Colonic mucosa (tissue), 4 donors: ENCODE data around the gene DNMT3B. TPM values are rescaled to one million over a fixed set of nuclear protein-coding genes. Genes with fewer than 3 reads are reported as not detected.

Source experiments
- DNase-seq: peaks from one replicate; pipeline ENCODE4 v3.0.0-alpha.2; 2020
- H3K27ac ChIP-seq: fragments of 200-600 bp; one replicate; pipeline ENCODE4 v1.8.0; 2021
- H3K27me3 ChIP-seq: fragments of 200-600 bp; one replicate; pipeline ENCODE4 v1.8.0; 2021
- H3K36me3 ChIP-seq: fragments of 200-600 bp; one replicate; pipeline ENCODE4 v1.8.0; 2021
- H3K4me1 ChIP-seq: fragments of 200-600 bp; one replicate; pipeline ENCODE4 v1.8.0; 2021; ENCODE audit warnings: mild to moderate bottlenecking
- H3K4me3 ChIP-seq: fragments of 200-600 bp; one replicate; pipeline ENCODE4 v1.8.0; 2021
- H3K9ac ChIP-seq, 2 donors: one replicate each; pipeline ENCODE4 v1.7.0; 2013; ENCODE audit warnings: control low read depth in 2 of 2, low read depth in 2 of 2, low read length in 2 of 2
- H3K9me3 ChIP-seq: fragments of 200-600 bp; one replicate; pipeline ENCODE4 v1.8.0; 2021
- intact Hi-C: fragments of 100-400 bp; cut with DNase I; formaldehyde crosslinking; loops from one replicate; pipeline ENCODE4 v1.14.1; 2022
- total RNA-seq, 2 donors: library from RNA; stranded (reverse); fragmentation: NEBNext Ultra II Directional in 1 of 2; extraction: Animal tissue kit (Norgen Biotek cat#: 25700) in 1 of 2; gene quantifications; one replicate each; pipeline ENCODE4 v1.2.1, GENCODE V29; 2021
- TF ChIP-seq, protein P1 (sequence below): fragments of 200-600 bp; IDR thresholded peaks from one replicate; pipeline ENCODE4 v1.8.0; 2022; ENCODE audit warnings: antibody characterized with exemption, mild to moderate bottlenecking
- donor health status: healthy.
- donor health status: DM: no; HTN: no; CAD: no.
- donor health status: DM: no; HTN: no; CAD: no.

Gene DNMT3B
- total RNA-seq, 2 donors from 2014 or later, result 0.80 to 3.3 TPM

DNA sequence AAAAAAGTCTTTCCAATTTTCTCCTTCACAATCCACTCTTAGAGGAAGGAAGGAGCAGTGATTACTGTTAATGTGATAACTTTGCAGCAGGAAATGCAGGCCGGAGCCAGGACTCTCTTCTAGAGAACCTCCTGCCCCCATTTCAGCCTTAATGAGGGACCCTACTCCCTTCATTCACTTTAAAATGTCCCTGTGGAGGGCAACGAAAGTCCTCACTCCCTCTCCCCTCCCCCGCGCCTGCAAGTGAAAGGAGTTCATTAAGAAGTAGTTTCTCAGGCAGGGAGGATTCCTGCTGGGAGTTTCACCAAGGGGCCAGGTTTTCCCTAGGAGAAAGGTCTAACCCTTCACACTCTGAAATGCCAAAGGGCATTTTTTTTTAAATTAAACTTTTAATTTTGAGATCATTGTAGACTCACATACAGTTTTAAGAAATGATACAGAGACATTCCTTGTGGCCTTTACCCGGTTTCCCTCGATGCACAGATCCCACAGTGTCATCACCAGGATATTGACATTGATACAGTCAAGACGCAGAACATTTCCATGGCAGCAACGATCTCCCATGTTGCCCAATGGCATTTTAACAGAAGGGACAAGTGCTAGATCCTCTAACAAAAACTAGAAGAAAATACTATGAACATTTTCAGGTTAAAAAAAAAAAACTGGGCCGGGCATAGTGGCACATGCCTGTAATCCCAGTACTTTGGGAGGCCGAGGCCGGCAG, 12.1 kb upstream of the DNMT3B start:
- no peaks in the 10 kb centered on the region for H3K27me3 ChIP-seq
- DNase-seq, result no peak
- no peak overlapping the region for H3K27ac ChIP-seq
- H3K36me3 ChIP-seq, result no peaks in the 10 kb centered on the region
- H3K4me1 ChIP-seq, result no peaks in the 10 kb centered on the region
- no peak overlapping the region for H3K4me3 ChIP-seq
- TF ChIP-seq, protein P1, sequence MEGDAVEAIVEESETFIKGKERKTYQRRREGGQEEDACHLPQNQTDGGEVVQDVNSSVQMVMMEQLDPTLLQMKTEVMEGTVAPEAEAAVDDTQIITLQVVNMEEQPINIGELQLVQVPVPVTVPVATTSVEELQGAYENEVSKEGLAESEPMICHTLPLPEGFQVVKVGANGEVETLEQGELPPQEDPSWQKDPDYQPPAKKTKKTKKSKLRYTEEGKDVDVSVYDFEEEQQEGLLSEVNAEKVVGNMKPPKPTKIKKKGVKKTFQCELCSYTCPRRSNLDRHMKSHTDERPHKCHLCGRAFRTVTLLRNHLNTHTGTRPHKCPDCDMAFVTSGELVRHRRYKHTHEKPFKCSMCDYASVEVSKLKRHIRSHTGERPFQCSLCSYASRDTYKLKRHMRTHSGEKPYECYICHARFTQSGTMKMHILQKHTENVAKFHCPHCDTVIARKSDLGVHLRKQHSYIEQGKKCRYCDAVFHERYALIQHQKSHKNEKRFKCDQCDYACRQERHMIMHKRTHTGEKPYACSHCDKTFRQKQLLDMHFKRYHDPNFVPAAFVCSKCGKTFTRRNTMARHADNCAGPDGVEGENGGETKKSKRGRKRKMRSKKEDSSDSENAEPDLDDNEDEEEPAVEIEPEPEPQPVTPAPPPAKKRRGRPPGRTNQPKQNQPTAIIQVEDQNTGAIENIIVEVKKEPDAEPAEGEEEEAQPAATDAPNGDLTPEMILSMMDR, result no peak
- intact Hi-C loops, result no loop called here
- no peak overlapping the region for H3K9ac ChIP-seq
- H3K9me3 ChIP-seq, result no peaks in the 10 kb centered on the region

DNA sequence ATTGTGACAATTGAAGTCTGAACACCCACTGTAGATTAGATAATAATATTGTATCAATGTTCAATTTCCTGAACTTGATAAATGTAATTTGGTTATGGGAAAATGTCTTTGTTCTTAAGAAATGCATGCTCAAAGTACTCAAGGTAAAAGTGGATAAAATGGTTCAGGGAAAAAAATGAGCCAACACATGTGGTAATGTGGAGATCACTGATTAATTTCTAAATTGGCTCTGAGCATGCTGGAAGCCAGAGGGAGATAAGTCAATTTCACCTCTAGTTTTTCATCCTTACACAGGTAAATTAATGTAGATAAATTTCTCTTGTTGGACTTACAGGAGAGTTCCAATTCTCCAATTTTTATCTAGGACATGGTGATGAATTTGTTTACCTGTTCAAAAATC, 10.9 kb upstream of the DNMT3B start:
- H3K27ac ChIP-seq, result no peak overlapping the region
- H3K27me3 ChIP-seq, result no peaks in the 10 kb centered on the region
- intact Hi-C loops, result no loop called here
- DNase-seq, result no peak
- TF ChIP-seq, protein P1, result no peak
- no peaks in the 10 kb centered on the region for H3K9me3 ChIP-seq
- H3K9ac ChIP-seq, result no peak overlapping the region
- no peaks in the 10 kb centered on the region for H3K4me1 ChIP-seq
- H3K36me3 ChIP-seq, result no peaks in the 10 kb centered on the region
- H3K4me3 ChIP-seq, result no peak overlapping the region

DNA sequence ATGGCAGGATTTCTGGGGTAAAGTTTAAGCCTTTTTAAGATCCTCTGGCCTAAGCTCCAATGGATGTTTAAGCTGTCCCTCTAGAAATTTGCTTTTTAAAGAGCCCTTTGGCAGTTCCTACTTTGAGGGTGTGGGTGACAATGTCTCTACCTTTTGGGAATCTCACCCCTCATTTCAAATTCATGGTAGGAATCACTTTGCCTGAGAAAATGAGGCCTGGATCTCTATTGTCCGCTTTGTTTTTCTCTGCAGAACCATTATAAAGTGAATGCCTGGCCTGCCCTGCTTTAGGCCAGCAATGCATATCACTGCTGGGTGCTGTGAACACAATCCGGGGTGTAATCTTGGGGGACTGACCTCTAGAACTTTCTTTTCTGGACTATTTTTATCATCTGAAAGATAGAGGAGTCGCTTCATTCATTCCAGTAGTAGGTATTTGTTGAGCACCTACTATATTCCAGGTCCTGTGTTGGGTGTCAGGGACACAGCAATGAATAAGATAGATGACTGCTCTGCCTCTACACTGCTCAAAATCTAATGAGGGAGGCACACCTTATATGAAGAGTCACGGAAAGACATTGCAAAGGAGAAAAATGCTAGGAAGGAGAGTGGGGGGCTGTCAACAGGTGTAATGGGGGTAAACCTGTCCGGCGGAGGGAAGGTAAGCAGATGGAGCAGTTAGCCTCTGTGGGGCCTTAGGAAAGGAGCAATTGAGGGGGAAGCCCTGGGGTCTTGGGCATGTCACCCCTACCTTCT, 10.3 kb upstream of the DNMT3B start:
- Histone ChIP-seq H3K4me3 (no peak overlapping the region), H3K9ac (no peak overlapping the region), H3K27ac (no peak overlapping the region), H3K9me3 (no peaks in the 10 kb centered on the region), H3K27me3 (no peaks in the 10 kb centered on the region), H3K36me3 (no peaks in the 10 kb centered on the region), H3K4me1 (no peaks in the 10 kb centered on the region)
- intact Hi-C loops, result no loop called here
- no peak for DNase-seq
- TF ChIP-seq, protein P1, result no peak

DNA sequence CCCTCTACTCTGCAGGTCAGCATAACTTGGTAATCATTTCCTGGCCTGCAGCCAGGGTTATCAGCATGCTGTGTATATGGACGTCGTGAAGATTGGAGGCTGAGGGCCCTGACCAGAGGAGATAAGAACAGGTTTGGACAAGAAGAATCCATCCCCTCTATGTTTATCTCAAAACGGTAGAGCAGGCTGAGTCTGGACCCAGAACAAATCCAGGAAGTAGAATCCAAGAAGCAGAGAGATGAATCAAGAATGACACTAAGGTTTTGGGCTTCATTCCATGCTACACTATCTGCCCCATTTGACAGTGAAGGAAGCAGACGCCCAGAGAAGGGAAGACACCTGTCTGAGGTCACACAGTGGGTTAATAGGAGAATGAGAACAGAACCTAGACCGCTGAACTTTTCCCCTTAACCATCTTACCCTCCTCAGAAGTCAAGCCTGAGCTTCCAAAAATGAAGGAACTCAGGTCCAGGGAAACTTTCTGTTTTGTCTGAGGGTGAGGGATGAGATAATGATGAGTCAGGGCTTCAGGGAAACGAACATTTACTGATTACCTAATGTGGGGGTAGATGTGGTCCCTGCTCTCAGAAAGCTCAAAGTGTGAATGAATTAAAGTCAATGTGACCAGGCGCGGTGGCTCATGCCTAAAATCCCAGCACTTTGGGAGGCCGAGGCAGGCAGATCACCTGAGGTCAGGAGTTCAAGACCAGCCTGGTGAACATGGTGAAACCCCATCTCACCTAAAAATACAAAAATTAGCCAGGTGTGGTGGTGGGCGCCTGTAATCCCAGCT, 9.5 kb upstream of the DNMT3B start:
- Histone ChIP-seq H3K27ac (no peak overlapping the region), H3K27me3 (no peaks in the 10 kb centered on the region), H3K36me3 (no peaks in the 10 kb centered on the region), H3K4me3 (no peak overlapping the region), H3K9me3 (no peaks in the 10 kb centered on the region), H3K4me1 (no peaks in the 10 kb centered on the region), H3K9ac (no peak overlapping the region)
- intact Hi-C loops, result no loop called here
- TF ChIP-seq, protein P1, result no peak
- DNase-seq, result no peak

DNA sequence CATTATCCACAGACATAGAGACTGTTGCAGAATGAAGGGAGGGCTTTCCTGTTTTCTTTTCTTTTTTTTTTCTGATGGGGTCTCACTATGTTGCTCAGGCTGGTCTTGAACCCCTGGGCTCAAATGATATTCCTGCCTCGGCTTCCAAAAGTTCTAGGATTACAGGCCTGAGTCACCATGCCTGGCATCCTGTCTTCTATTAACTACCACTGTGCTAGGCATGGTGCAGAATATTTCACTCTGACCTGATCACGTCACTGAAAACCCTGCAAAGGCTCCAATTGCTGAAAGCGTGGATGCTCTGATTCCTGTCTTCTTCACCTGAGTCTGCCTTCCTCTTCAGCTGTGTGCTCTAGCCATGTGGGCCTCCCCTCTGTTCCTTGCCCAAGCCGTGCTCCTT, 8.5 kb upstream of the DNMT3B start:
- H3K4me3 ChIP-seq, result no peak overlapping the region
- TF ChIP-seq, protein P1, result no peak
- no peaks in the 10 kb centered on the region for H3K36me3 ChIP-seq
- H3K4me1 ChIP-seq, result no peaks in the 10 kb centered on the region
- no peaks in the 10 kb centered on the region for H3K27me3 ChIP-seq
- no peaks in the 10 kb centered on the region for H3K9me3 ChIP-seq
- no peak for DNase-seq
- no peak overlapping the region for H3K9ac ChIP-seq
- H3K27ac ChIP-seq, result no peak overlapping the region
- intact Hi-C loops, result no loop called here
